Fibroblast of lung (primary cell): ENCODE data around the gene KCND2.

Experiments
- CTCF ChIP-seq, 2 donors: IDR thresholded peaks in 1 of 2; conservative IDR thresholded peaks in 1 of 2; 1 replicate in 1 of 2; 2 replicates in 1 of 2; pipeline ENCODE4 v1.5.1; 2011 to 2012; ENCODE audit warnings: low read length in 2 of 2, control low read depth in 1 of 2, inconsistent platforms in 1 of 2, low read depth in 1 of 2, mild to moderate bottlenecking in 1 of 2
- EZH2 ChIP-seq: IDR thresholded peaks from 2 replicates; pipeline ENCODE4 v1.5.1; 2012; ENCODE audit warnings: low read length, control low read depth, mild to moderate bottlenecking; ENCODE audit errors: missing control alignments

DNA sequence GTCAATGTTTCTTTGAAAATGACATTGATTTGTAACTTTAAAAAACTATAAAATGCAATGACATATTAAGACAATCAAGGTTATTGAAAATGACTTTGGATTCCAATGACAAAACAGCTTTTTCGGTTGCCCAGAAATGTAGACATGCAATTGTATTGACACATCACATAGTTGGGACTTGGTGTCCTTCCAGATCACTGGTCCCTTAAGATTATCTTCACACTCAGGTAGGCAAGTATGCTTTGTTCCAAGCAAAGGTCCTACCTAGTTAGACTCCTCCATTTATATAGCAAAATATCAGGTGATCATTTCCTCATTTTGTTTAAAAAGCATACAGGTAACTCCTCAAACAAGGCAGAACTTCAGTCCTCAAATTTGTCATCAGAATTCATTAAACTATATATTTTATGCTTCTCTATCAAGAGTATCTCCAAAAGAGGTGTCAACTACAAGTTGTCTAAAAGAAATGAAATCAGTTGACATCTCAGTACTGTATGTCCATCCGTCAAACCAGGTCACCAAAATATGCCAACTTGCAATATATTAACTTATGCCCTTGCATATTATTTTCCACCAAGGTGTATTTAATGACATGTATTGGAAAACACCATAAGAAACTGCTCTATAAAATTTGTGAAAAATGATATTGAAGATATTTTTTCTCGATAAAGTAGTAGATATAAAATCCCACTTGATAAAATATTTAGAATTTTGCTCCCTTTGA, 520.4 kb downstream of the KCND2 start:
- TF ChIP-seq CTCF (conservative IDR thresholded peaks at IDR 0.05 in 1 of 2, IDR thresholded peaks at IDR 0.05 in 1 of 2; ENCODE audit: low read depth in 1 of 2, low read length in 2 of 2) (no peak), EZH2 (no peak)
